ENCODE measurements around the gene CDK14. TPM values are rescaled to one million over a fixed set of nuclear protein-coding genes. Genes with fewer than 3 reads are reported as not detected.

CDK14 gene
- polyA plus RNA-seq, 3 donors = 1.7 to 2.5 (median 2.1) TPM

- H4K20me1 ChIP-seq (ENCODE audit: insufficient read depth, low read length) = no peaks in the 10 kb centered on the region
- Mint-ChIP-seq H3K9me3 (no peaks in the 10 kb centered on the region), H3K27me3 (ENCODE audit: low read depth in 3 of 3) (no peaks in the 10 kb centered on the region), H3K27ac (no peak overlapping the region), H3K36me3 (peaks cover 0 to 3% of the 10 kb centered on the region in 2 donors), H3K4me1 (peaks cover 3% of the 10 kb centered on the region), H3K4me3 (no peak overlapping the region)
- H3K4me3 ChIP-seq (replicated peaks in 1 of 3; ENCODE audit: low read depth in 2 of 3, low read length in 3 of 3) = no peak overlapping the region
- no peak overlapping the region for H2AFZ ChIP-seq (ENCODE audit: insufficient read depth, low read depth, low read length, poor library complexity, severe bottlenecking)
- TF ChIP-seq CTCF (IDR thresholded peaks at IDR 0.05) = no peak
- no peaks in the 10 kb centered on the region for H3K36me3 ChIP-seq (replicated peaks in 1 of 2; ENCODE audit: control insufficient read depth in 1 of 2, insufficient read depth in 2 of 2, low read length in 2 of 2)
- H3K9ac ChIP-seq (ENCODE audit: insufficient read depth, low read length, poor library complexity, severe bottlenecking) = no peak overlapping the region
- no peaks in the 10 kb centered on the region for H3K4me1 ChIP-seq (ENCODE audit: control insufficient read depth in 1 of 2, insufficient read depth in 2 of 2, low read length in 2 of 2)
- intact Hi-C loops (cut with micrococcal nuclease) = no loop called here
- H3K9me3 ChIP-seq (replicated peaks in 1 of 2; ENCODE audit: control insufficient read depth in 1 of 2, insufficient read depth in 1 of 2, low read length in 2 of 2) = no peaks in the 10 kb centered on the region
- WGBS (ENCODE audit: insufficient coverage) = 94% methylated on average over 2 of the region's 3 CpGs
- no peak overlapping the region for H3K27ac ChIP-seq (ENCODE audit: low read depth in 1 of 2, low read length in 2 of 2)
- no peaks in the 10 kb centered on the region for H3K79me2 ChIP-seq (ENCODE audit: insufficient read depth, low read length)
- no peak overlapping the region for H3K4me2 ChIP-seq (replicated peaks; ENCODE audit: extremely low read depth, low read length, poor library complexity, severe bottlenecking)
- no peaks in the 10 kb centered on the region for H3K27me3 ChIP-seq (ENCODE audit: control insufficient read depth in 2 of 2, insufficient read depth in 2 of 2, low read length in 2 of 2)
- DNase-seq = no peak
Measured at GRCh38 chr7:91135300-91135699, 539.2 kb downstream of the CDK14 start.

DNA sequence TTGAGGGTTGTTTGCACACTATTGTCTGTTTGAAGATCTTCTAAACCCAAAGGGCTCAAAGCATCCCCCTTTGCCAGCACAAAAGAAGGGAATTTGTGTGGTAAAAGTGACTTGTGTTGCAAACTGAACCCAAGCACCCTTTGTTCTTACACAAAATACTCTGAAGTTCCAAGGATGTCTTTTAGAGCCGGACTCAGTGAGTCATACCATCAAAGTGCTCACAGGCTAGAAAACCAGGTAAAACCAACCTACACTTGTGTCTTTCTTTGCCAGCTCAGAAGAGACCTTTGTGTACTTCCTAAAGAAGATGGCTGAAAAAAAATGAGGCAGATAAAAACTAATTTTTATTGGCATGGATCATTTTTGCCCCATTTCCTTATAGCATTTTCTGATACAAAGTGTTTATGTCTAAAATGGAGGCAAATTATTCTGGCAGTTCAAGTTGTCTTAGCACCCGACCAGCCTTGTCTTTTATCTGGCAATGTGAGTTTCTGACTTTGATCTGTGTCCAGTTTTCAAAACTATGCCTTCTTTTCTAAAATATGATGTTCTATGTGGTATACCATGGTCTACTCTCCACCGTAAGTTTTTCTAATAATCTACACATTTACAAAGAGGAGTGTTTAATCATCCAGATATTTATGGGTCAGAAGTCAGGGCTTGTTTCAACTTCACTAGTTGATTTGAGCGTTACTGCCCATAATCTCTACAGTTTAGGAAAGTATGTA lies 539.7 kb downstream of the CDK14 start:
- no peak for TF ChIP-seq CTCF (IDR thresholded peaks at IDR 0.05)
- Histone ChIP-seq H3K27ac (ENCODE audit: low read depth in 1 of 2, low read length in 2 of 2) (no peak overlapping the region), H3K79me2 (ENCODE audit: insufficient read depth, low read length) (no peaks in the 10 kb centered on the region), H3K36me3 (replicated peaks in 1 of 2; ENCODE audit: control insufficient read depth in 1 of 2, insufficient read depth in 2 of 2, low read length in 2 of 2) (no peaks in the 10 kb centered on the region), H4K20me1 (ENCODE audit: insufficient read depth, low read length) (no peaks in the 10 kb centered on the region), H3K4me2 (replicated peaks; ENCODE audit: extremely low read depth, low read length, poor library complexity, severe bottlenecking) (no peak overlapping the region), H3K9ac (ENCODE audit: insufficient read depth, low read length, poor library complexity, severe bottlenecking) (no peak overlapping the region), H3K4me3 (replicated peaks in 1 of 3; ENCODE audit: low read depth in 2 of 3, low read length in 3 of 3) (no peak overlapping the region), H3K9me3 (replicated peaks in 1 of 2; ENCODE audit: control insufficient read depth in 1 of 2, insufficient read depth in 1 of 2, low read length in 2 of 2) (no peaks in the 10 kb centered on the region), H3K4me1 (ENCODE audit: control insufficient read depth in 1 of 2, insufficient read depth in 2 of 2, low read length in 2 of 2) (peaks cover under 1 to 4% of the 10 kb centered on the region in 2 donors), H3K27me3 (ENCODE audit: control insufficient read depth in 2 of 2, insufficient read depth in 2 of 2, low read length in 2 of 2) (no peaks in the 10 kb centered on the region), H2AFZ (ENCODE audit: insufficient read depth, low read depth, low read length, poor library complexity, severe bottlenecking) (no peak overlapping the region)
- Mint-ChIP-seq H3K9me3 (no peaks in the 10 kb centered on the region), H3K4me1 (peaks cover 8% of the 10 kb centered on the region), H3K36me3 (peaks cover 0 to 3% of the 10 kb centered on the region in 2 donors), H3K4me3 (no peak overlapping the region), H3K27ac (no peak overlapping the region), H3K27me3 (ENCODE audit: low read depth in 3 of 3) (no peaks in the 10 kb centered on the region)
- WGBS (ENCODE audit: insufficient coverage) = no CpG with 5 or more reads among the region's 4 CpGs
- DNase-seq = no peak
- intact Hi-C loops (cut with micrococcal nuclease) = no loop called here
